ENCODE data around the gene GC.
"Not testable (repeated sequence)": the region's sequence is repeated elsewhere in the genome, so short reads cannot be mapped to it uniquely, and the experiment has no call there.

GRCh38 chr4:71804017-71804697, 20.3 kb upstream of the GC start:
- not testable (repeated sequence) for TF ChIP-seq SMAD2 (IDR thresholded peaks at IDR 0.05; ENCODE audit: low read depth, low read length); TAF1 (IDR thresholded peaks at IDR 0.05; ENCODE audit: control insufficient read depth, extremely low read depth, insufficient read depth, low read length, severe bottlenecking); MXD1 (CRISPR knock-in tag; IDR thresholded peaks at IDR 0.05; ENCODE audit: borderline replicate concordance, poor library complexity, severe bottlenecking); TEAD1 (CRISPR knock-in tag; IDR thresholded peaks at IDR 0.05); POLR2AphosphoS2 (IDR thresholded peaks at IDR 0.05; ENCODE audit: low read length); ARID2 (IDR thresholded peaks at IDR 0.05); POLR2AphosphoS5 (IDR thresholded peaks at IDR 0.05; ENCODE audit: control insufficient read depth, insufficient read depth, low read depth, low read length); NFYB (IDR thresholded peaks at IDR 0.05; ENCODE audit: extremely low read depth, insufficient read length); CTCF (IDR thresholded peaks at IDR 0.05 in 2 of 3, conservative IDR thresholded peaks at IDR 0.05 in 1 of 3; ENCODE audit: insufficient read depth in 2 of 3, low read depth in 1 of 3, low read length in 3 of 3); EZH2 (IDR thresholded peaks at IDR 0.05; ENCODE audit: borderline replicate concordance, low read depth, low read length); PCBP1 (IDR thresholded peaks at IDR 0.05; ENCODE audit: low read depth, low read length, poor library complexity, severe bottlenecking); CEBPB (tag; IDR thresholded peaks at IDR 0.05)

All from K562 (cell line).